NCI-H1417 treated with DMSO at 0.1 percent for 48 hours (cell line): Measurements from ENCODE around the gene ELOA.
A peak's percentile ranks its signal among the peaks of the same experiment; 100 is the strongest.
"Not testable (repeated sequence)": the region's sequence is repeated elsewhere in the genome, so short reads cannot be mapped to it uniquely, and the experiment has no call there.

Experiments used
- DNase-seq: peaks from one replicate; lab custom pipeline; 2025; lab: John Stamatoyannopoulos, UW

Gene ELOA

DNA sequence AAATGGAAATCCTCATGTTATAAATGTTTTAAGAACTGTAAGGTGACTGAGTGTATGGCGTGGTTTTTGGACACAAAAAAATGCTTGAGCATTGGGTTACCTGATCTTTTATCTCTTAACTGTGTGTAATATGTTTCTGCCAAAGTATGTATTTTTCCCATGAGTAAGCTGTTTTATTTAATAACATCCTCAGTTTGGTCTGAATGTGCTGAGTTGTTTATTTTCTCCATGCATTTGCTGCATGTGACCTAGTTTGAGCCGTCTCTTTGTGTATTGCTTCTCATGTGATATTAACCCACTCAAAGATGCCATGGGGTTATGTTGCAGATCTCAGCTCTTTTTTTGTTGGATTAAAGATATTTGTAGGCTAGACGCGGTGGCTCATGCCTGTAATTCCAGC lies 41.6 kb downstream of the ELOA start:
- DNase-seq: no peak

DNA sequence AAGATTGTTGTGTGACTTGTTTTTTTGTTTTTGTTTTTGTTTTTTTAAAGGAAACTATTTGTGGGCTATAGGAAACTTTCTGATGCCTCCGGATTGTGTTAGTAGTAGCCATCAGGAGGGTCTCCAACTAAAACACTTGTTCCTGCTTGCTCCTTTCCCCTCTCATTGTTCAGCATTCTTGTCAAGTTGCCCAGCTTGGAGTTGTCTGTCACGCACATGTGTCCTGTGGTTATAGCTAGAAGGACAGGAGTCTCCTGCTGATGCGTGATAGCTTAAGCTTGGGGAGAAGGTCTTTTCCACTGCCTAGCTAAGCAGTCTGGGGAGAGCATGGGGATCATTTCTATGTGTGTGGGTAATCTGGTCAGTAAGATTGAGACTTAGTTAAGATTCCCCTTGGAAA lies 44.4 kb downstream of the ELOA start:
- no peak for DNase-seq

DNA sequence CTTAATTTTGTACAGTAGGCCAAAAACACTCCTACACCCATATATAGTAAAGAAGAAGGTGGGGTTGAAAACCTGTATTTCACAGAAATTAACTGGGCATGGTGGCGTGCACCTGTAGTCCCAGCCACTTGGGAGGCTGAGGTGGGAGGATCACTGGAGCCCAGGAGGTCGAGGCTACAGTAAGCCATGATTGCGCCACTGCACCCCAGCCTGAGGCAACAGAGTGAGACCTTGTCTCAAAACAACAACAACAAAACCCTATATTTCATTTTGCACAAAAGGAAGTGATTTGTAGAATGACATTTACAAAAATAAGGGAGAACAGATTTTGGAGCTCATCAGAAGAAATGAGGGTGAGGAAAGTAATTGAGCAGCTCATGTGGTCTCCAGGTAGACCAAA lies 45.4 kb downstream of the ELOA start:
- DNase-seq: no peak

DNA sequence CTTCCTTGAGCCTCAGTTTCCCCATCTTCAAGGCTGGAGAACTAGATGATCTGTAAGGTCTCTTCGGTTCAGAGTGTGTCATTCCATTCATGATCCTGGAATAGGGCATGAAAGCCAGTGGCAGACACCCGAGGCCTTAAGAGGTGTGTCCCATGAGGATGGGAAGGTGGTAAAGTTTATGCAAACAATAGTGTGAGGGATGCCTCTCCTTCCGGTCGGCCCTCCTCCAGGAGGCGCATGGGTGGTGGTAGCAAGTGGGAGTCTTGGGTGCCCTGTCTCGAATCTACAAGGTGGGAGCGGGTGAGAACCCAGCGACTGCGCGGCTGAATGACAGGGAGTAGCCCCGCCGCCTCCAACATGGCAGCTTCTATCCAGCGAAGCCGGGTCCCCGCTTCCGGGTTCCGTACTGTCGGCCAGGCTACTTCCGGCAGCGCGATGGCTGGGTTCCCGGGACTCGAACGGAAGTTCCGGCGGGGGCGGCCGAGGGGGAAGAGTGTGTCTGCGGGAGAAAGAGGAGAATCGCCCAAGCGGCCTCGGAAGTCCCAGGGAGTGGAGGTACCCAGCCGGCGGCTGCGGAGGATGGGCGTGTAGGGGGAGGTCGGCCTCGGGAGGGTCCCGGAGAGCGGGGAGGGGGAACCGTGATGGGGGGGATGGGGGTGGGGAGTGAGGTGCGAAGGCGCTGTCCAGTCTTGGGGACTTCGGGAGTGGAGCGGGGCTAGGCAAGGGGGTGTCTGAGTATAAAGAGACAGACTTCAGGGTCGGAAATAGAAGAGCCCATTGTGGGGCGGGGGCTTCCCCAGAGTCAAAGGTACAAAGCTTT lies 47.6 kb downstream of the ELOA start, which contains the start of gene LYPLA2:
Gene LYPLA2, plus strand, starts transcription at position 450 of the 820 bp plus-strand sequence. CDS start 1,538 bp downstream, outside the sequence.
- DNase-seq: no peak

GRCh38 chr1:23791516-23792047 lies 48.3 kb downstream of the ELOA start:
- DNase-seq: no peak

DNA sequence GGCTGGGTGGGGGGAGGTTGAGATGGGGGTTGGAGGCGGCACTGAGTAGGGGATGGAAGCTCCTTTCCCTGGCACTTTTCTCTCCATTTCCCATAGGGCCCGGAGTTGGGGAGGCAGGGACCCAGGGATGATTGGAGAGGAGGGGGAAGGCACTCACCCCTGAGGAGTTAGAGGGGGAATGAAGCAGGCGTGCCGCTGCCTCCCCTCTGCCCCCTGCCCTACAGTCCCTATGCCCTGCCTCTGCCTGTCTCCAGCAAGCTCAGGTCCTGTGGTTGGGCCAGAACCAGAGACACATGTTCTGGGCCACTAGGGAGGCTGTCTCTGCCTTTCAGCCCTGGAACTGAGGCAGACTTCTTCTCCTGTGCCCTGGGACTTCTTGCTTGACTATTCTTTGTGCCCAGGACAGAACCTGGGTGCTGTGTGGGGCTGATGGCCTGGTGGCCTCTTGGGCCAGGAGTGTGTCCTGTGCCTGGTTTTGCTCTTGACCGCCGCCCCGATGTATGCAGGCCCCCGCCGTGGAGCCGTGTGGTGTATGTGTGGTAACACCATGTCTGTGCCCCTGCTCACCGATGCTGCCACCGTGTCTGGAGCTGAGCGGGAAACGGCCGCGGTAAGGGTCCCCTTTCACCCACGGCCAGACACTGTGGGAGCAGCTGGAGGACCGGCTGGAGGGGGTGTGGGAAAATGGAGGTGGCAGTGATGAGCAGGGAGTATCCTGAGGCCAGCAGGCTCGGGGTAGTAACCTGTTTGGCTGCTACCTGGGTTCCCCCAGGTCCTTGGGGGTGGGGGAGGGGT lies 49.1 kb downstream of the ELOA start:
- no peak for DNase-seq

DNA sequence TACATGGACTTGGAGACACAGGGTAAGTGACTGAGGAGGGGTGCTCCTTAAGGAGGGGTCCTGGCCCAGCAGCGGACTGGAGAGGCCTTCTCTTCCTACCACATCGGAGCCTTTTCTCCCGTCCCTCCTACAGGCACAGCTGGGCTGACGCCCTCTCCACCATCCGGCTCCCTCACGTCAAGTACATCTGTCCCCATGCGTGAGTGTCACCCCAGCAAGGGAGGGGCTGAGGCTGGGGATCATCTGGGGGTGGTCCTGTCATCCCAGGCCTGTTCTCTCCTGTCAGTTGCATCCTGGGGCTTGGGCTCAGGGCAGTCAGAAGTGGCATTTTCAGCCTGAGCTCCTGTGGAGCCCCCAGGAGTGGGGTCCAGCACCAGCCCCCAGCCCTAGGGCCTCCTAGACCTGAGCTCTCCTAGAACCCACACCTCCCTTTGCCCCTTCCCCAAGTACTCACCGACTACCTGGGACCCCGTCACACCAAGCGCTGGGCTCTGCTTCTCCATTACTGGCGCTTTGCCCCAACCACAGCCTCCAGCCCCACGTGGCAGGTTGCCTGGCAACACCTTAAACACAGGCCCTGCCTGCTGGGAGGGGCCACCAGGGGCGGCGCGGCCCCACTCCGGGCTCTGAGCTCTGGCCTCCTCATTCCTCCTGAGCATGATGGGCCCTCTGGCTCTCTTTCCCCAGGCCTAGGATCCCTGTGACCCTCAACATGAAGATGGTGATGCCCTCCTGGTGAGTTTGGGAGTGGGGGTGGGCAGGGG lies 49.9 kb downstream of the ELOA start:
- no peak for DNase-seq

GRCh38 chr1:23793861-23794731 lies 50.8 kb downstream of the ELOA start:
- DNase-seq: no peak

- DNase-seq: not testable (repeated sequence)
Measured at GRCh38 chr1:23794732-23795182, 51.5 kb downstream of the ELOA start.

GRCh38 chr1:23795676-23796465 lies 52.6 kb downstream of the ELOA start:
- DNase-seq: no peak

DNA sequence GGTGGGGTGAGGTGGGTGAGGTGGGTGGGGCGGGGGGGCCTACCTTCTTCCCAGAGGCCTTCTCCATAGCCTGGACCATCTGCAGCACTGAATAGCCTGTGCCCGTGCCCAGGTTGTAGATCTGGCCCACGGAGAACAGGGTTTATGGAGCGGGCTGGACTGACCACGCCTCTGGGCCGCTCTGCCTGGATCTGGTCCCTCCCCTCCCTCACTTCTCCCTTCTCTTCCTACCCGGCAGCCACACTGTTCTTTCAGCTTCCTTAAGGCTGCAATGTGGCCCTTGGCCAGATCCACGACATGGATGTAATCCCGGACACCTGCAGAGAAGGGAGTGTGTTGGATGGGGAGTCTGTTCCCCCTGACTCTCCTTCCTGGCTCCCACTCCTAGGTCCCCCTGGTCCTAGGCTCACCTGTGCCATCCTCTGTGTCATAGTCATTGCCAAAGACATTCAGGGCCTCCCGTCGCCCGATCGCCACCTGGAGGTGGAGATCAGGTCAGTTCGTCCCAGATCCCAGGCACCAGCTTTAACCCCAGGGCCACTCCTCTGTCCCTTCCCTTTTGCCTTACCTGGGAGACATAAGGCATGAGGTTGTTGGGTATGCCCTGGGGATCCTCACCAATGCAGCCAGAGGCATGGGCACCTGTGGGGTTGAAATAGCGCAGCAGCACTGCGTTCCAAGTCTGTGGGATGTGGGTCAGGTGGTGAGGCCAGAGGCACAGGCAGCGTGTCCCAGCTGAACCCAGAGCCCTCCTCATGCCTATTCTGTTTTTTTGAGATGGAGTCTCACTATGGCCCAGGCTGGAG lies 53.4 kb downstream of the ELOA start:
- DNase-seq: no peak

- no peak for DNase-seq
Measured at GRCh38 chr1:23797478-23798448, 54.5 kb downstream of the ELOA start.

DNA sequence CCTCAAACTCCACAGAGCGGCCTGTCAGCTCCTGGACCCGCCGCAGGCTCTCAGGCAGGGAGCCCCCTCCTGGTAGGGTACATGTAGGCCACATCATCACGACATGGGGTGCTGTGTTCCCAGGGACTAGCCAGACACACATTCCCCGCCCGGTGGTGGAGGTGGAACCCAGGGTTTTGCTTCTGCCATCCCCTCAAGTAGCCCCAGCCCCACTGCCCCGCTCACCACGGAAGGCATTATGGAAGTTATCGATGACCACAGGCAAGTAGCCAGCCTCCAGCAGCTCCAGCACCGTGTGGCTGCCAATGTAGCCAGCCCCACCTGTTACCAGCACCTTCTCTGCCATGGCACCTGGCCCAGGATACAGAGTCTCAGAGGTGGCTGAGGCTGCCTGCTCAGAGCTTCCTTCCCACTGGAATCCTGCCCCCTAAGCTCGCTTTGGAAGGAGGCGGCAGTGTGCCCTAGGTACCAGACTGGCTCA lies 55.4 kb downstream of the ELOA start:
- DNase-seq: no peak

DNA sequence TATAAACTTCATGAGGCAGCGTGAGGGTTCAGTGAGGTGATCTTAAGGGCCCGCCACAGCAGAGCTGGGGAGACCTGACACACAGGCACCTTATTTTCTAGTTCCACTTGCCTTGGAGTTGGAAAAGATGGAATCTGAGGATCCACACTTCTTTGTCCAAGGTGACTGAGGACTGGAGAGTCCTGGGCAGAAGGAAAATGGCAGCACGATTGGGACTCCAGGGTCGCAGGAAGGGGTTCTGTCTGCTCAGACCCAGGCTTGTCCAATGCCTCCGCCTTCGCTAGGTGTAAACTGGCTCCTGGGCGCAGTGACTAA lies 55.9 kb downstream of the ELOA start:
- DNase-seq: no peak

GRCh38 chr1:23799570-23800399 lies 56.5 kb downstream of the ELOA start:
- DNase-seq: no peak

GRCh38 chr1:23800400-23801337 lies 57.4 kb downstream of the ELOA start, which contains the start of gene GALE:
GALE (minus strand) TSS chr1:23800754; CDS start chr1:23799007, 1,747 bp downstream.
- DNase-seq: peak; percentile 41
